ENCODE results near the gene CYBC1. TPM values are rescaled to one million over a fixed set of nuclear protein-coding genes. Genes with fewer than 3 reads are reported as not detected.
A peak's percentile ranks its signal among the peaks of the same experiment; 100 is the strongest.

CYBC1 gene
- total RNA-seq, 1 experiment from 2014 or later: 92.4 TPM

DNA sequence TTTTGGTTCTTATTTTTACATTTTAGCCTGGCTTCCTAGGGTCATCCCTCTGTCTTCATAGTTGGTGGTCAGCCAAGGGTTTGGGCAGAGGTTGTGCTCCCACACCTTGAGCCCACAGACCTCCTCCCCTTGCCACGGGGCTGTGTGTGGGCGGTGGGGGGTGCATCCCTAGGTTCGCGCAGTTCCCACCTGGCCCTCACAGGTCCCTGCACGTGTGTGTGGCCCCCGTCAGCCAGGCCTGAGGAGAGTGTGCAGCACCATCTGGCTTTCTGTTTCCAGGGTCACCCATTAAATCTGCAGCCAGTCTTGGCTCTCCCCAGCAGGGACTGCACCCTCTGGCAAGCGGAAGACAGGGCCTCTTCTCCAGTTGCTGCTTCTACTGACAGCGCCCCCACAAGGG, 18.5 kb downstream of the CYBC1 start:
- Histone ChIP-seq H3K4me3 (ENCODE audit: low read length) (no peak overlapping the region), H3K79me2 (ENCODE audit: low read length) (no peaks in the 10 kb centered on the region), H3K27ac (ENCODE audit: low read length) (no peak overlapping the region), H3K4me2 (ENCODE audit: low read depth, low read length, poor library complexity, severe bottlenecking) (no peak overlapping the region), H3K36me3 (ENCODE audit: insufficient read depth, low read length) (no peaks in the 10 kb centered on the region), H4K20me1 (ENCODE audit: insufficient read depth, low read depth, low read length) (no peaks in the 10 kb centered on the region), H2AFZ (ENCODE audit: low read length) (no peak overlapping the region), H3K9me2 (replicated peaks; ENCODE audit: insufficient read depth, low read length) (no peaks in the 10 kb centered on the region), H3K27me3 (ENCODE audit: low read length) (no peaks in the 10 kb centered on the region), H3K9ac (ENCODE audit: low read length) (no peak overlapping the region), H3K4me1 (ENCODE audit: low read length) (peaks cover 15% of the 10 kb centered on the region), H3K9me3 (ENCODE audit: low read length) (no peaks in the 10 kb centered on the region)
- DNase-seq: no peak

DNA sequence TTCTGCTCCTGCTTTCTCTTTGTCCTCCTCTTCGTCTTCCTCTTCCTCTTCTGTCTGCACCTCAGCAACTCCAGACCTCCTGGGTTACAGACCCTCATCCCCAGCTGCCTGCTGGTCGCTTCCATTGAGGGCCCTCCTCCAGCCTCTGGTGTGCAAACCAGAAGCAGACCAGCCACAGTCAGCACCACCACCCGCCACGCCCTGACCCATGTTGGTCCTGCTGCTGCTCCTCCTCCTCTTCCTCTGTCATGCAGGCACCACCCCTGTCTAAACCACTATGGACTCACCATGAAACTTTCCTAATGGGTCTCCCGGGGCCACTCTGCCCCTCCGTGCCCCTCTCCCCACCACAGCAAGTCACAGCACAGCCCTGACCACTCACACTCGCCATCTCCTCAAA, 20.7 kb downstream of the CYBC1 start:
- Histone ChIP-seq H4K20me1 (ENCODE audit: insufficient read depth, low read depth, low read length) (no peaks in the 10 kb centered on the region), H3K9me3 (ENCODE audit: low read length) (no peaks in the 10 kb centered on the region), H3K79me2 (ENCODE audit: low read length) (no peaks in the 10 kb centered on the region), H3K4me1 (ENCODE audit: low read length) (peaks cover 15% of the 10 kb centered on the region), H3K36me3 (ENCODE audit: insufficient read depth, low read length) (no peaks in the 10 kb centered on the region), H3K27ac (ENCODE audit: low read length) (no peak overlapping the region), H3K4me3 (ENCODE audit: low read length) (no peak overlapping the region), H3K9ac (ENCODE audit: low read length) (no peak overlapping the region), H3K9me2 (replicated peaks; ENCODE audit: insufficient read depth, low read length) (no peaks in the 10 kb centered on the region), H2AFZ (ENCODE audit: low read length) (no peak overlapping the region), H3K4me2 (ENCODE audit: low read depth, low read length, poor library complexity, severe bottlenecking) (no peak overlapping the region), H3K27me3 (ENCODE audit: low read length) (no peaks in the 10 kb centered on the region)
- no peak for DNase-seq

DNA sequence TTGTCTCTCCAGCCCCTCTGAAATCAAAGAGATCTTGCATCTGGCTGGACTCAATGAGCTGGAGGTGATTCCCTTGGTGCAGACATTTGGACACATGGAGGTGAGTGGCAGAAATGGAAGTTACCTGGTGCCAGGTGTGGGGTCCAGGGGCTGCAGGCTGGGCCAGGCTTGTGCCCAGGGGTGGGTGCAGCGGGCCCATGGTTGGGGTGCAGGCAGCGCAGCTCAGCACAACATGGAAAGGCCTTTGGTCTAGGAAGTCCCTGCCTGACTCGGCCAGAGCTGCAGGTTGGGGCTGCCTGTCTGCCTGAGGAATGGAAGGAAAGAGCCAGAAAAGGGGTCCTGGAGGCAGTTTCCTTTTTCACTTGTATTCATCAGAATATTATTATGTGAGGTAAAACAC, 22.0 kb downstream of the CYBC1 start:
- Histone ChIP-seq H3K4me2 (ENCODE audit: low read depth, low read length, poor library complexity, severe bottlenecking) (no peak overlapping the region), H3K4me3 (ENCODE audit: low read length) (no peak overlapping the region), H3K4me1 (ENCODE audit: low read length) (peaks cover 7% of the 10 kb centered on the region), H3K27me3 (ENCODE audit: low read length) (no peaks in the 10 kb centered on the region), H4K20me1 (ENCODE audit: insufficient read depth, low read depth, low read length) (no peaks in the 10 kb centered on the region), H3K79me2 (ENCODE audit: low read length) (no peaks in the 10 kb centered on the region), H3K27ac (ENCODE audit: low read length) (no peak overlapping the region), H3K9me3 (ENCODE audit: low read length) (no peaks in the 10 kb centered on the region), H2AFZ (ENCODE audit: low read length) (no peak overlapping the region), H3K36me3 (ENCODE audit: insufficient read depth, low read length) (no peaks in the 10 kb centered on the region), H3K9ac (ENCODE audit: low read length) (no peak overlapping the region), H3K9me2 (replicated peaks; ENCODE audit: insufficient read depth, low read length) (no peaks in the 10 kb centered on the region)
- DNase-seq: no peak

DNA sequence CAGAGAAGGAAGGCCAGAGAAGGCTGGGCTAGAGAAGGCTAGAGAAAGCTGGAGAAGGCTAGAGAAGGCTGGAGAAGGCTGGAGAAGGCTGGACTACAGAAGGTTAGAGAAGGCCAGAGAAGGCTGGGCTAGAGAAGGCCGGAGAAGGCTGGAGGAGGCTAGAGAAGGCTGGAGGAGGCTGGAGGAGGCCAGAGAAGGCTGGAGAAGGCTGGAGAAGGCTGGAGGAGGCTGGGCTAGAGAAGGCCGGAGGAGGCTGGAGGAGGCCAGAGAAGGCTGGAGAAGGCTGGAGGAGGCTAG, 25.7 kb downstream of the CYBC1 start:
- H3K27me3 ChIP-seq (ENCODE audit: low read length): no peaks in the 10 kb centered on the region
- DNase-seq: no peak

DNA sequence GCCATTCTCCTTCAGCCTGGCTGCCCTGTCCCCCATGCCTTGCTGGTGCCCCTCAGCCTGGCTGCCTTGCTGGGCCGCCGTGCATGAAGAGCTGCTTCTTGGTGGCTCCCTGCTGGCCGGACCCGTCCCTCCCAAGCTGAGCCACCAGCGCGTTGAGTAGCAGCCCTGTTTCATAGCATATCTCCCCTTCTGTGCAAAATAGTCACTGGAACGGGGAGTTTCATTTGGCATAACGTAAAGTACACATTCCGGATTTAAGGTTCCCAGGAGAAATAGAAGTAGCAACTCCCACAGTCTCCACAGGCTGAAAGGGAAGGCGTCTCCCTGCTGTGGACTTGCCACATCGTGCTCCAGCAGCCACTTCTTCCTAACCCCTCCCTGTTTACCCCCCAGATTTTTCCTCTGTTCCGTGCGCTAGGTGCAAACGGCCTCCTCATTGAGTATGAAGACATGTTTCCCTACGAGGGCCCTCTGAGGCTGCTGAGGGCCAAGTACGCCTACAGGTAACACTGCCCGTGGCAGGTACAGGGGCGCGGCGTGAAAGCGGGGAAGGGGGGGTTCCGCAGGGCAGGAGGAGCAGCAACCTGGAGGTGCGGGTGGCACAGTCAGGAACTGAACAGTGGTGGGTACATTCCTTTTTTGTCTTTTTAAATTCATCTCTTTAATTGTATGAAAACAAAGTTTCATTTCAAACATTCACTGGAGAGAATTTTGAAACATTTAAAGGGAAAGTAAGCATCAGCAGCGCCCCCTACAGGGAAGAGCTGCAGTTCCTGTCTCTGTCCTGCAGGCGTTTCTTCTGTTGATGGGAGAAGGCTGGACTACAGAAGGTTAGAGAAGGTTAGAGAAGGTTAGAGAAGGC, 26.3 kb downstream of the CYBC1 start:
- Histone ChIP-seq H4K20me1 (ENCODE audit: insufficient read depth, low read depth, low read length) (no peaks in the 10 kb centered on the region), H3K27me3 (ENCODE audit: low read length) (no peaks in the 10 kb centered on the region), H3K4me2 (ENCODE audit: low read depth, low read length, poor library complexity, severe bottlenecking) (no peak overlapping the region), H3K36me3 (ENCODE audit: insufficient read depth, low read length) (no peaks in the 10 kb centered on the region), H3K9me2 (replicated peaks; ENCODE audit: insufficient read depth, low read length) (no peaks in the 10 kb centered on the region), H3K4me3 (ENCODE audit: low read length) (no peak overlapping the region), H3K9me3 (ENCODE audit: low read length) (no peaks in the 10 kb centered on the region), H3K4me1 (ENCODE audit: low read length) (peaks cover 9% of the 10 kb centered on the region), H3K27ac (ENCODE audit: low read length) (no peak overlapping the region), H3K79me2 (ENCODE audit: low read length) (0 out of 2 replicates have a peak, but pooled peaks cover 4% of the 10 kb centered on the region), H3K9ac (ENCODE audit: low read length) (no peak overlapping the region), H2AFZ (ENCODE audit: low read length) (no peak overlapping the region)
- DNase-seq: peak; percentile 87

More for the DNA sequence above, 25.7 kb downstream of the CYBC1 start:
- no peaks in the 10 kb centered on the region for H3K9me2 ChIP-seq (replicated peaks; ENCODE audit: insufficient read depth, low read length)
- no peak overlapping the region for H3K9ac ChIP-seq (ENCODE audit: low read length)
- no peaks in the 10 kb centered on the region for H3K79me2 ChIP-seq (ENCODE audit: low read length)
- peaks cover 9% of the 10 kb centered on the region for H3K4me1 ChIP-seq (ENCODE audit: low read length)
- H3K4me3 ChIP-seq (ENCODE audit: low read length): no peak overlapping the region
- no peak overlapping the region for H2AFZ ChIP-seq (ENCODE audit: low read length)
- no peaks in the 10 kb centered on the region for H3K9me3 ChIP-seq (ENCODE audit: low read length)
- H3K4me2 ChIP-seq (ENCODE audit: low read depth, low read length, poor library complexity, severe bottlenecking): no peak overlapping the region
- H4K20me1 ChIP-seq (ENCODE audit: insufficient read depth, low read depth, low read length): no peaks in the 10 kb centered on the region
- H3K36me3 ChIP-seq (ENCODE audit: insufficient read depth, low read length): no peaks in the 10 kb centered on the region
- no peak overlapping the region for H3K27ac ChIP-seq (ENCODE audit: low read length)

DNA sequence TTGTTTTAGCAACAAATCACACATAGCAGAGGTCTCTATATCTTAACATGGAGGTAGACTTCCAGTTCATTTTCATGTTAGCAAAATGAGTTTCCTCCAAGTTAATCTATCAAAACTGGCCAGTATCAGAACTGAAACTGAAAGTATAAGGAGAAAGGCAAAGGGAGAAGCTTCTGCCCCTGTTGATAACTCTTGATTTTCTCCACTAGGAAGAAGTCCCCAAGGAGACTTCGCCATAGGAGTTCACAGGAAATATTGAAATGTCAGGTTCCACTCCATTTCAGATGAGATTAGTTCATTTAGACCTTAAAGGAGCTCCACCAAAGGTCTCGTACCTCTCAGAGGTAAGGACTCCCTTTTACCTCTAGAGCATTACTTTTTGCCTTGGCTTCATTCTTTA, 31.0 kb downstream of the CYBC1 start:
- peak overlapping the region; percentile 99 for H3K4me3 ChIP-seq (ENCODE audit: low read length)

DNA sequence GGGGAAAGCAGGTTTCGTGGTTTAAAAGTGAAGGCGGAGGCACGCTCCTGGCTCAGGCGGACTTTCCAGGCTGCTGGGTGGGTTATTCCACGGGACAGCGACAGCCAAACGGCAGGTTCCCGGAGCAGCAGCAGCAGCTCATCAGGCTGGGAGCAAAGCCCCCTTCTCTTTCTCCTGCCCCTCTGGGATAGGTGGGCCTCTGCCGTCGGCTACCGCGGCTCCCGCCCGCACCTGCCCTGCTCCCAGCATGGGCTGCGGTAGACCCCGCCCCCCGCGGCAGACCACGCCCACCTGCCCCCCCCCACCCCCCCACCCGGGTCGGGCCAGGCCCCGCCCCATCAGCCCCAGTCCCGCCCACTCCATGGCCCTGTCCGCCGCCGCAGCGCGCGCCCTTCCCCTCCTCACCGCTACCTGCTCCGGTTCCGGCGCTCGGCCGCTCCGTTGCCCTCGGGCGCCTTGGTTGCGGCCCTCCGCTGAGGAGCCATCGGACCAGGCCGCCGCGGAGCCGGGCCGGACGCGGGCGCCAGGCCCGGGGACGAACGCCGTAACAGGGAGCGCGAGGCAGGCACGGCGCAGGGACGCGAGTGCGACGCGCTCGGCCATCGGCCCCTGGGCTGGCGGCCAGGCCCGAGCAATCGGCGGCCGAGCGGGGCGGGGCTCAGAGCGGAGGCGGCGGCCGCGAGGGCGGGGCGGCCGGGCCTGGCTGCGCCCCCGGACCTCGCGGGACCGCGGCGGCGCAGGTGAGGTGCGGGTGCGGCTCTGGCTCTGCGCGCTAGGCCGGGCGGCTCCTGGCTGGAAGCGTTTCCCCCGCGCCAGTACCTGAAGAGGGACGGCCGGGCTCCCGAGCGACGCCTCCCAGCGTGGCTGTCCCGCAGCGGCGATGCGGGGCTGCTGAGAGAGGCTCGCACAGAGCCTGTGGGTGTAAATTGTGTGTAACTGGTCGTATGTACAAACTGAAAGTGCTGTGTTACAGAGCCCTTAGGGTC, 32.3 kb downstream of the CYBC1 start, which contains the start of the genes HEXD and OGFOD3:
Gene HEXD, plus strand, starts transcription at position 347 of the 986 bp plus-strand sequence. CDS start 1,453 bp downstream, outside the sequence.
Gene OGFOD3, minus strand, starts transcription at position 586 of the 986 bp plus-strand sequence. Its CDS starts 101 bp downstream, at position 485.
- H3K4me1 ChIP-seq (ENCODE audit: low read length): peaks cover 17% of the 10 kb centered on the region
- peak within 1 kb of the TSS; percentile 93 for H3K4me2 ChIP-seq (ENCODE audit: low read depth, low read length, poor library complexity, severe bottlenecking)
- H3K36me3 ChIP-seq (ENCODE audit: insufficient read depth, low read length): no peaks in the 10 kb centered on the region
- H3K27ac ChIP-seq (ENCODE audit: low read length): peak within 1 kb of the TSS; percentile 50
- DNase-seq: peak; percentile 95
- H3K79me2 ChIP-seq (ENCODE audit: low read length): 0 out of 2 replicates have a peak, but pooled peaks cover 6% of the 10 kb centered on the region
- peaks cover 18% of the 10 kb centered on the region; the same call in 1 of the 2 replicates for H4K20me1 ChIP-seq (ENCODE audit: insufficient read depth, low read depth, low read length)
- H3K27me3 ChIP-seq (ENCODE audit: low read length): no peaks in the 10 kb centered on the region
- H3K9ac ChIP-seq (ENCODE audit: low read length): peak within 1 kb of the TSS; percentile 90
- peak within 1 kb of the TSS; percentile 99 for H3K4me3 ChIP-seq (ENCODE audit: low read length)
- H3K9me3 ChIP-seq (ENCODE audit: low read length): no peaks in the 10 kb centered on the region
- peak within 1 kb of the TSS; percentile 90; the same call in 1 of the 2 replicates for H2AFZ ChIP-seq (ENCODE audit: low read length)
- no peaks in the 10 kb centered on the region for H3K9me2 ChIP-seq (replicated peaks; ENCODE audit: insufficient read depth, low read length)

More for the DNA sequence above, 31.0 kb downstream of the CYBC1 start:
- DNase-seq: peak; percentile 44
- peaks cover 17% of the 10 kb centered on the region for H3K4me1 ChIP-seq (ENCODE audit: low read length)
- peak overlapping the region; percentile 93 for H3K4me2 ChIP-seq (ENCODE audit: low read depth, low read length, poor library complexity, severe bottlenecking)
- H3K9ac ChIP-seq (ENCODE audit: low read length): peak overlapping the region; percentile 90
- H3K27me3 ChIP-seq (ENCODE audit: low read length): no peaks in the 10 kb centered on the region
- peak overlapping the region; percentile 50 for H3K27ac ChIP-seq (ENCODE audit: low read length)
- H3K9me2 ChIP-seq (replicated peaks; ENCODE audit: insufficient read depth, low read length): no peaks in the 10 kb centered on the region
- H3K9me3 ChIP-seq (ENCODE audit: low read length): no peaks in the 10 kb centered on the region
- 0 out of 2 replicates have a peak overlapping the region, but pooled peaks have one; percentile 21 for H2AFZ ChIP-seq (ENCODE audit: low read length)
- H3K36me3 ChIP-seq (ENCODE audit: insufficient read depth, low read length): no peaks in the 10 kb centered on the region
- H3K79me2 ChIP-seq (ENCODE audit: low read length): 0 out of 2 replicates have a peak, but pooled peaks cover 6% of the 10 kb centered on the region
- peaks cover 18% of the 10 kb centered on the region; the same call in 1 of the 2 replicates for H4K20me1 ChIP-seq (ENCODE audit: insufficient read depth, low read depth, low read length)
